HFFc6 (cell line): ENCODE data around the gene RNF8. TPM values are rescaled to one million over a fixed set of nuclear protein-coding genes. Genes with fewer than 3 reads are reported as not detected.

ENCODE experiments used
- DNase-seq: peaks from one replicate; pipeline ENCODE4 v3.0.0-alpha.2; 2018
- H3K27ac Mint-ChIP-seq: 2 replicates; pipeline ENCODE4 v1.8.0; 2020; ENCODE audit warnings: mild to moderate bottlenecking, mixed read lengths
- H3K27me3 Mint-ChIP-seq: 2 replicates; pipeline ENCODE4 v1.8.0; 2021; ENCODE audit warnings: mild to moderate bottlenecking, moderate library complexity, mixed read lengths; ENCODE audit not compliant: insufficient read depth
- H3K36me3 Mint-ChIP-seq: 2 replicates; pipeline ENCODE4 v1.8.0; 2021; ENCODE audit warnings: low read depth, mixed read lengths
- H3K4me1 Mint-ChIP-seq: 2 replicates; pipeline ENCODE4 v1.8.0; 2020; ENCODE audit warnings: low read depth, mixed read lengths
- H3K4me3 Mint-ChIP-seq: 2 replicates; pipeline ENCODE4 v1.8.0; 2020; ENCODE audit warnings: mild to moderate bottlenecking, moderate library complexity, mixed read lengths
- H3K9me3 Mint-ChIP-seq: 2 replicates; pipeline ENCODE4 v1.8.0; 2020; ENCODE audit warnings: mild to moderate bottlenecking, mixed read lengths
- CTCF ChIP-seq: fragments of 200-600 bp; sonication (generic); IDR thresholded peaks from 2 replicates; pipeline ENCODE4 v1.5.0; 2021; ENCODE audit warnings: antibody characterized with exemption, mild to moderate bottlenecking
- total RNA-seq, 6 experiments: library from RNA; stranded (reverse); fragmentation: NEBNext Ultra II Directional; extraction: Animal tissue kit (Norgen Biotek cat#: 25700); gene quantifications; 2 replicates in 1 of 6; 3 replicates in 5 of 6; pipeline ENCODE4 v1.2.3, GENCODE V29; 2021

Gene RNF8
- total RNA-seq, 6 experiments from 2014 or later: 14.1 to 18.5 (median 17.5) TPM

- H3K27me3 Mint-ChIP-seq: no peaks in the 10 kb centered on the region
- peaks cover 24% of the 10 kb centered on the region for H3K36me3 Mint-ChIP-seq
- no peak for DNase-seq
- no peaks in the 10 kb centered on the region for H3K9me3 Mint-ChIP-seq
- H3K4me3 Mint-ChIP-seq: no peak overlapping the region
- no peak overlapping the region for H3K27ac Mint-ChIP-seq
- TF ChIP-seq CTCF: no peak
- H3K4me1 Mint-ChIP-seq: peaks cover 50% of the 10 kb centered on the region
Observed at GRCh38 chr6:37313723-37314486, 39.9 kb upstream of the RNF8 start.

DNA sequence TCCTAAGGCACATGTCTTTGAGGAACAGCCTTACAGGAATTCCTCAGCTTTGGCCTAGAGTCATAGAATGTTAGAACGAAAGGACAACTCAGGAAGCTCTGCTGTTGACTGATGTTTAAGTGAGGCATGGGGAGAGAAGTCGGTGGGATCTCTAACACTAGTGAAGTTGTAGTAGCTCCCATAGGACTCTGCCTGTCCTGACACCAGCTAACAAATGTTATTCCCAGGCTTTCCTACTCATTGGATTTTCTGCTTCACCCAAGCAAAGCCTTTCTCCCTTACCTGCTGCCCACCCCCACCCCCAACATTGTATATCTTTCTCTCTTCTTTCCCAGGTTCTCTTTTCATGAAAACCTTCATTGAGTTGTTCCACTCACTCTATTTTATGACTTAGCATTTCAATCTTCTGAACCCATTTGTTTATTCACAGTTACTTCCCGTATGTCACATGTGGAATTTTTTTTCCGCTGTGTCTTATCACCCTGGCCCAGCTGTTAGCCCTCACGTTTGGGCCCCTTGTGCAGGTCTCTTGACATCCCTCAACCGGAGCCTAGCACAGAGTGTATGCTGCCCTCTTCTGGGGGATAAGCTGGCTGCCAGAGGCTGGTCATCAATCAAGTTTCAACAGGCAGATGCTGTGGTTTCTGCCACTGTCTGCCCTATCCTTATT, 39.2 kb upstream of the RNF8 start:
- TF ChIP-seq CTCF: peak; percentile 74
- Mint-ChIP-seq H3K4me1 (peaks cover 43% of the 10 kb centered on the region), H3K4me3 (no peak overlapping the region), H3K36me3 (peaks cover 24% of the 10 kb centered on the region), H3K27ac (no peak overlapping the region), H3K9me3 (no peaks in the 10 kb centered on the region), H3K27me3 (no peaks in the 10 kb centered on the region)
- DNase-seq: no peak

DNA sequence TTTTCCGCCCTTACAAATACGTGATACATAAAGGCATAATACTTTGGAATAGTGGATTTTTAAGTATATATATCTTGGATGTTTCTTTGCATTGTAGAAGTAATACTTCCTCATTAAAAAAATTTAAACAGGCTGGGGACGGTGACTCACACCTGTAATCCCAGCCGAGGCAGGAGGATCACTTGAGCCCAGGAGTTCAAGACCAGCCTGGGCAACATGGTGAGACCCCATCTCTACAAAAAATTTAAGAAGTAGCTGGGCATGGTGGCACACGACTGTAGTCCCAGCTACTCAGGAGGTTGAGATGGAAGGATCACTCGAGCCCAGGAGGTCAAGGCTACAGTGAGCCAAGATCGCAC, 38.6 kb upstream of the RNF8 start:
- H3K4me1 Mint-ChIP-seq: peaks cover 42% of the 10 kb centered on the region
- peaks cover 29% of the 10 kb centered on the region for H3K36me3 Mint-ChIP-seq
- H3K27ac Mint-ChIP-seq: no peak overlapping the region
- TF ChIP-seq CTCF: peak; percentile 6; the same call in 1 of the 2 replicates
- H3K4me3 Mint-ChIP-seq: no peak overlapping the region
- H3K9me3 Mint-ChIP-seq: no peaks in the 10 kb centered on the region
- DNase-seq: no peak
- no peaks in the 10 kb centered on the region for H3K27me3 Mint-ChIP-seq

- no peak for DNase-seq
- Mint-ChIP-seq H3K9me3 (no peaks in the 10 kb centered on the region), H3K4me1 (peaks cover 38% of the 10 kb centered on the region), H3K4me3 (no peak overlapping the region), H3K27me3 (no peaks in the 10 kb centered on the region), H3K36me3 (peaks cover 29% of the 10 kb centered on the region), H3K27ac (no peak overlapping the region)
- TF ChIP-seq CTCF: no peak
Observed at GRCh38 chr6:37316071-37316470, 37.7 kb upstream of the RNF8 start.

DNA sequence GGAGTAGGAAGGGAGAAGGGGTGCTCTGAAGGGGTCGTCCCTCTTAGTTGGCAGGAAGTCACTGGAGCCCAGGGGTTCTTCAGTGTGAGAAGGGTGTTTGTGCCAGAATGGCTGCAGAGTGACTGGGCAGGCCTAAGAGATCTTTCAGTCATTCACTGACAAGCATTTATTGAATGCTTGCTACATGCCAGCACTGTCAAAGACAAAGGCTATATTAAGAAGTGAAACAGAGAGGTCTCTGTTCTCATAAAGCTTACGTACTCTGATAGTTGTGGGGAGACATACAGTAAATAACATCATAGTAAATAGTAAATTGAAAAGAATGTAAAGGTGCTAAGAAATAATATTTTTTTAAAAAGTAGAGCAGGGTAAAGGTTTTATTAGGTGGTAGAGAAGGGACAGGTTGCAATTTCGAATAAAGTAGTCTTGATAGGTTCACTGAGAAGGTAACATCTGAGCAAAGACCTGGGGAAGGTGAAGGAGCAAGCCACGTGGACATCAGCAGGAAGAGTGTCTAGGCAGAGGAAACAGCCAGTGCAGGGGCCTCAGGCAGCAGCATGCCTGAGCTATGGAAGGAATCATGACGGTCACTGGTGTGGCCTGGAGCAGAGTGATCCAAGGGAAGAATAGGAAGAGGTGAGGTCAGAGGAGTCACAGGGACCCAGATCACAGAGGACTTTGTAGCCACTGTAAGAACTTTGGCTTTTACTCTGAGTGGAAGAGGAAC, 36.3 kb upstream of the RNF8 start:
- TF ChIP-seq CTCF: no peak
- Mint-ChIP-seq H3K4me1 (peaks cover 30% of the 10 kb centered on the region), H3K27me3 (peaks cover 2% of the 10 kb centered on the region; the same call in 1 of the 2 replicates), H3K36me3 (peaks cover 36% of the 10 kb centered on the region), H3K9me3 (no peaks in the 10 kb centered on the region), H3K4me3 (no peak overlapping the region), H3K27ac (no peak overlapping the region)
- no peak for DNase-seq
